Aorta (tissue), 5 donors: ENCODE results near the gene LMBR1. TPM values are rescaled to one million over a fixed set of nuclear protein-coding genes. Genes with fewer than 3 reads are reported as not detected.

Experiments
- ATAC-seq: fragments of 200-7000 bp; cut with Tn5 transposase; one replicate; pipeline ENCODE4 v1.9.1; 2022; ENCODE audit warnings: moderate library complexity; ENCODE audit not compliant: low FRiP score
- DNase-seq, 2 donors: peaks; one replicate each; pipeline ENCODE4 v3.0.0-alpha.2; 2020
- H3K27ac ChIP-seq, 2 donors: one replicate each; pipeline ENCODE4 v1.5.1; 2013; ENCODE audit warnings: low read length in 2 of 2, mild to moderate bottlenecking in 2 of 2, moderate library complexity in 2 of 2, control low read depth in 1 of 2, inconsistent platforms in 1 of 2, low read depth in 1 of 2
- H3K27me3 ChIP-seq, 2 donors: one replicate each; pipeline ENCODE4 v1.6.1; 2013; ENCODE audit warnings: control low read depth in 1 of 2, low read length in 1 of 2, mild to moderate bottlenecking in 1 of 2, moderate library complexity in 1 of 2; ENCODE audit not compliant: insufficient read depth in 2 of 2, control insufficient read depth in 1 of 2
- H3K36me3 ChIP-seq, 2 donors: one replicate each; pipeline ENCODE4 v1.6.1; 2013; ENCODE audit warnings: control low read depth in 1 of 2, low read length in 1 of 2, mild to moderate bottlenecking in 1 of 2; ENCODE audit not compliant: insufficient read depth in 2 of 2, control insufficient read depth in 1 of 2
- H3K4me1 ChIP-seq, 2 donors: one replicate each; pipeline ENCODE4 v1.6.1; 2013; ENCODE audit warnings: low read length in 2 of 2, control low read depth in 1 of 2, mild to moderate bottlenecking in 1 of 2, moderate library complexity in 1 of 2; ENCODE audit not compliant: insufficient read depth in 2 of 2, control insufficient read depth in 1 of 2
- H3K4me3 ChIP-seq, 2 donors: one replicate each; pipeline ENCODE4 v1.5.1; 2013; ENCODE audit warnings: low read length in 2 of 2, control low read depth in 1 of 2, mild to moderate bottlenecking in 1 of 2
- H3K9me3 ChIP-seq: one replicate; pipeline ENCODE4 v1.6.1; 2013; ENCODE audit warnings: mild to moderate bottlenecking, low read length; ENCODE audit not compliant: control insufficient read depth
- WGBS, 2 donors: extraction: QIAGEN DNeasy Blood & Tissue Kit; methylation state at CpG; one replicate each; pipeline ENCODE4 v1.1.7; 2013; 5-methylcytosine and 5-hydroxymethylcytosine counted together
- intact Hi-C, 2 donors: fragments of 100-400 bp; cut with DNase I; formaldehyde crosslinking; loops; one replicate each; pipeline versions ENCODE4 v1.14.2 to v1.15.0; 2022
- polyA plus RNA-seq, 2 donors: library from polyadenylated mRNA; stranded (reverse); fragments of 200-250 nt; gene quantifications; one replicate each; pipeline ENCODE4 v1.2.3, GENCODE V29; 2013
- total RNA-seq, 2 donors: library from RNA; stranded (reverse); fragmentation: NEBNext Ultra II Directional; extraction: Animal tissue kit (Norgen Biotek cat#: 25700); gene quantifications; one replicate each; pipeline ENCODE4 v1.2.1, GENCODE V29; 2021
- donor health status: healthy with polysubstance abuse.
- donor health status: Bipolar disorder and iron deficiency.
- donor health status: DM: no; HTN: no; CAD: no.
- donor health status: DM: no; HTN: no; CAD: no.
- donor health status: DM: yes; HTN: yes; CAD: no.

Gene LMBR1
- total and polyA plus RNA-seq, 4 donors, result 9.5 to 63.8 (median 36.5) TPM

DNA sequence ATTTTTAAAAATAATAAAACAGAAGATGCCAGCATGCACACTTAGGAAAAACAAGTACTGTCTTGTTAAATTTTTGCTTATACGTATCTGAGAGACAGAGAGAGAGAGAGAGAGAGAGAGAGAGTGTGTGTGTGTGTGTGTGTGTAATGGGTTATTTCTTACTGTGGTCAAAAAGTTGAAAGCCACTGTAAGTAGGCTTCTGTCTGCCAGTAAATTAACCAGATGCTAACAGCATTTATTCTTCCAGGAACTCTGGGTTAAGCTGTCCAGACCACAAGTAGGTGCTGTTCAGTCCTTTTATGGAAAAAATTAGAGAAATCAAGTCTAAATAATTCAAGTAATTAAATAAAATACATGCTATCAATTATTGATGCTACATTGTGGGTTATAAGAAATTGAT is 212.7 kb downstream of the LMBR1 start:
- WGBS, 2 donors, result 45 to 87% methylated on average over 1 of the region's 1 CpG
- Histone ChIP-seq H3K4me1 (no peaks in the 10 kb centered on the region), H3K36me3 (peaks cover 3 to 12% of the 10 kb centered on the region in 2 donors), H3K9me3 (no peaks in the 10 kb centered on the region), H3K27ac (no peak overlapping the region), H3K4me3 (no peak overlapping the region), H3K27me3 (no peaks in the 10 kb centered on the region)
- intact Hi-C loops, result no loop called here
- no peak for ATAC-seq
- DNase-seq, result no peak

DNA sequence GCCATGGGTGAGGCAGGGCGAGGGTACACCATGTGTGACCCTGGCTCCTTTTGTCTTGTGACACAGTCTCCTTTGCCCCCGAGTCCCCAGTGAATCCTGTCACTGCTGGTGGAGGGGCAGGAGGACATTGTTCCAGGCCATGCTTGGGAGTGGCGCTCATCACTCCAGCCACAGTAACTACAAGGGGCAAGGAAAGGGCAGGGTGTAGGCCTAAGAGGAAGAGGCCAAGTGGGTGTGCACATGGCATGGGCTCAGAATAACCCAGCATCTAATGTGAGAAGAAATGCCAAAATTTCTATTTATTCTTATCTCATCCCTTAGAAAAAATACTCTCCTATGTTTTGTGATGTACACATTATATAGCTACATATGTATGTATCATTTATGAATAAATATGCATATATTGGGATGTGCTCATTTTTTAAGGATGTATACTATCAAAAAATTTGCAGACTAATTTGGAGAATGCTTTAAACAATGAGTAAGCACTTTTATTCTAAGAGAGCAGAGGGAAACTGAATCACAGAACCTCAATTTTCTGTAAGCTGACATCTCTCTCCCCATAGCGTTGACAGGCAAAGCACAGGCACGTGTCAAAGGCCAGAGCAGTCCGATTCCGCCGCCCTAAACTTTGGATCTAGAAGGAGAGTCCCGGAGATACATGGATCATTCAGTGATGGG is 215.5 kb downstream of the LMBR1 start:
- no peak overlapping the region for H3K27ac ChIP-seq
- H3K4me3 ChIP-seq, result no peak overlapping the region
- no peaks in the 10 kb centered on the region for H3K9me3 ChIP-seq
- WGBS, 2 donors, result 94 to 96% methylated on average over 9 of the region's 9 CpGs
- H3K4me1 ChIP-seq, result no peaks in the 10 kb centered on the region
- intact Hi-C loops, result no loop called here
- ATAC-seq, result no peak
- H3K36me3 ChIP-seq, result peaks cover 3 to 12% of the 10 kb centered on the region in 2 donors
- DNase-seq, result no peak
- no peaks in the 10 kb centered on the region for H3K27me3 ChIP-seq

DNA sequence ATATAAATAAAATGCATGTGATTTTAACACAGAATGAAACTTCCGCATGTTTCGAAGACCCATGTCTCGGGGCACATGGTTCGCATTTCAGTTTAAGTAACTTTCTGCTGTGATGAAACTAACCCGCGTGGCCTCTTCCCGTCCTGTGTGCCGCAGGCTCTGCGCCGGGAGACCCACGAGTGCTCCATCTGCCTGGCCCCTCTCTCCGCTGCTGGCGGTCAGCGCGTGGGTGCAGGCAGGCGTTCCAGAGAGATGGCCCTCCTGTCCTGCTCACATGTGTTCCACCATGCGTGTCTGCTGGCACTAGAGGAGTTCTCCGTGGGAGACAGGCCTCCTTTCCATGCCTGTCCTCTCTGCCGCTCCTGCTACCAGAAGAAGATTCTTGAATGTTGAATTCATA is 216.7 kb downstream of the LMBR1 start:
- Histone ChIP-seq H3K36me3 (peaks cover 3 to 8% of the 10 kb centered on the region in 2 donors), H3K4me1 (no peaks in the 10 kb centered on the region), H3K9me3 (no peaks in the 10 kb centered on the region), H3K27me3 (no peaks in the 10 kb centered on the region), H3K27ac (no peak overlapping the region), H3K4me3 (no peak overlapping the region)
- no peak for DNase-seq
- no peak for ATAC-seq
- 84 to 97% methylated on average over 19 of the region's 19 CpGs for WGBS, 2 donors
- intact Hi-C loops, result no loop called here

DNA sequence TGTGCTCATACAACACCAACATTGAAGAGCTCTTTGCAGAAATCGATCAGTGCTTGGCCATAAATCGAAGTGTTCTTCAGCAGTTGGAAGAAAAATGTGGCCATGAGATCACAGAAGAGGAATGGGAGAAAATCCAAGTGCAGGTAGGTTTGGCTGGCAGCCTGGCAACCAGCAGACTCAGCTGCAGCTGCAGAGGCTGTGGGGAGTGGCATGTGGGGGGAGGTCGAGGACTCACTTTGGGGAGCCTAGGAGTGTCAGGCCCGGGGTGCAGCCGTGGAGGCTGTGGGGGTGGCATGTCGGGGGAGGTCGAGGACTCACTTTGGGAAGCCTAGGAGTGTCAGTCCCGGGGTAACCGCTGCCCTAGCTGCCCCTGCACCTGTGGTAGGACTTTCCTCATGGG is 217.3 kb downstream of the LMBR1 start:
- no peak for DNase-seq
- Histone ChIP-seq H3K9me3 (no peaks in the 10 kb centered on the region), H3K4me1 (no peaks in the 10 kb centered on the region), H3K4me3 (no peak overlapping the region), H3K36me3 (peaks cover 3 to 8% of the 10 kb centered on the region in 2 donors), H3K27ac (no peak overlapping the region), H3K27me3 (no peaks in the 10 kb centered on the region)
- intact Hi-C loops, result no loop called here
- ATAC-seq, result no peak
- 83 to 84% methylated on average over 8 to 9 of the region's 9 CpGs for WGBS, 2 donors

DNA sequence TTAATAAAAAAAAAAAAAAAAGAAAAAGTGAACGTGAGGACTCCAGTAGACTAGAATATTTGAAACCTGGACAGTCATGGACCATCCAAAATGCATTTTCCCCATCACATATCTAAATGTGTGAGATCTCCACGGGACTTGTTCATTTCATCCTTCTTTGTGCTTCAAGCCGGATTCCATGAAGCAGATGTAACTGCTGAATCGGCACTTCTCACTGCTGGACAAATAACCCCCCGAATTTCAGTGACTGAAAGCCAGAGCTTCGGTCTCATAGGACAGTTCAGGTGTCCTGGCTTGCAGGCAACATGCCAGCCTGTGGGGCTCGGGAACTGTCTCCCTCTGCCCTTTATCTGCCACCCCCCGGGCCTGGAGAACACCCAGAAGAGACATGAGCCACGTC is 219.1 kb downstream of the LMBR1 start:
- no peak for ATAC-seq
- H3K36me3 ChIP-seq, result peaks cover 3 to 8% of the 10 kb centered on the region in 2 donors
- no peak overlapping the region for H3K27ac ChIP-seq
- no peak overlapping the region for H3K4me3 ChIP-seq
- 85 to 87% methylated on average over 9 of the region's 9 CpGs for WGBS, 2 donors
- intact Hi-C loops, result no loop called here
- no peaks in the 10 kb centered on the region for H3K27me3 ChIP-seq
- no peaks in the 10 kb centered on the region for H3K4me1 ChIP-seq
- H3K9me3 ChIP-seq, result no peaks in the 10 kb centered on the region
- no peak for DNase-seq

DNA sequence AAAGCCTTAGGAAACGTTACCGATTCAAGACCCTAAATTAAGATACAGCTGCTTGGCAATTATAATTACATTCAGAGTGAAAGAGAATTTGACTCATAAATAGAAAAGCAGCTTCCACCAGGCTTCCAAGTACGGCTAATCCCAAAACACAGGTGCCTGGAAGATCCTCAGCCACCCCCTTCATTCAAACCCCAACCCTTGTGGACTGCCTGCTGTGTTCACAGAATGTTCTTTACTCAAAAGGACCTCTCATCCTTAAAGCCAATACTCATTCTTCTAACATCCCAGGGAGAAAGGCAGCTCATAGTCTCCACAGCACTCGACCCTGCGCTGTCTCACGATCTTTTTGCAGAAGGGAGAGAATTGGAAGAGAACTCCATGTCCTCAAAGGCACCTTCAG is 219.5 kb downstream of the LMBR1 start:
- Histone ChIP-seq H3K4me1 (no peaks in the 10 kb centered on the region), H3K27ac (no peak overlapping the region), H3K4me3 (no peak overlapping the region), H3K27me3 (no peaks in the 10 kb centered on the region), H3K9me3 (no peaks in the 10 kb centered on the region), H3K36me3 (peaks cover 3 to 6% of the 10 kb centered on the region in 2 donors)
- intact Hi-C loops, result no loop called here
- DNase-seq (no peak), ATAC-seq (no peak)
- WGBS, 2 donors, result 92 to 93% methylated on average over 6 of the region's 6 CpGs

DNA sequence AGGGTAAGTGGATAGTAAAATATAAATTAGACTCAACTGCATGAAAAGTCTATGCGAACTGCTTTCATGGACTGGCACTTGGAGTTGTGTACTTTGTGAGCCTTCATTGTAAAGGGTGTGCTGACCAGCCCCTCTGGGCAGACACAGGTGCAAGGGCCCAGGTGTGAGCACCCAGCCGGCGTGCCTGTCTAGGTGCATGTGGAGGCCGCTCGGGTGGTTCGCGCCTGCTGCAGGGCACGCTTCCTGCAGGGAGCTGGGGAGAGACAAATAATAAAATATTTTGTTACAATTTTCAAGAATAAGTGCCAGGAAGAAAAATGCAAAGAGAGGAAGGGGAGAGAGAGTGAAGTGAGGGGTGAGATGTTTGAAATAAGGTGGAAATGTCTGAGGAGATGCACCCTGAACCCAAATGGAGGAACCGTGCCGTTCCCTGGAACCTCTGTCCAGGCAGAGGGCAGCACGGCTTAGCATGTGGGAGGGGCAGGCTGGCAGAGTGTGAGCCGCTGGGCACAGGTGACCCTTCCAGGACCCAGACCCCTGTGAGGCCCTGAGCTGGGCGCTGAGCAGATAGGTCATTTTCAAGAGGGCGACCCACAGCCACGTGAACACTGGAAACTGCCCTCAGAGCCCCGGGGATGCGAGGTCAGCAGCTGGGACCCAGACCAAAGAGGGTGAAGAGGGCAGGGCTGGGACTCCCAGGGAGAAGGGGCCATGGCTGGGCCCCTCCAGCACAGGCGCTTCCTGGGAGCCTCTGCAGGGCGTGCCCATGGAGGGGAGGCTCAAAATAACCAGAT is 223.8 kb downstream of the LMBR1 start:
- no peaks in the 10 kb centered on the region for H3K4me1 ChIP-seq
- DNase-seq (no peak), ATAC-seq (no peak)
- H3K27ac ChIP-seq, result no peak overlapping the region
- WGBS, 2 donors, result 95 to 96% methylated on average over 19 of the region's 19 CpGs
- H3K36me3 ChIP-seq, result peaks cover 0 to 2% of the 10 kb centered on the region in 2 donors
- no peaks in the 10 kb centered on the region for H3K9me3 ChIP-seq
- intact Hi-C loops, result no loop called here
- H3K4me3 ChIP-seq, result no peak overlapping the region
- no peaks in the 10 kb centered on the region for H3K27me3 ChIP-seq

GRCh38 chr7:156668130-156668741 is 224.7 kb downstream of the LMBR1 start:
- intact Hi-C loops, result no loop called here
- no peaks in the 10 kb centered on the region for H3K9me3 ChIP-seq
- 90% methylated on average over 13 of the region's 13 CpGs for WGBS, 2 donors
- peak; percentile 26 for ATAC-seq
- peaks cover 0 to 2% of the 10 kb centered on the region in 2 donors for H3K36me3 ChIP-seq
- H3K4me3 ChIP-seq, result no peak overlapping the region
- no peak overlapping the region for H3K27ac ChIP-seq
- H3K4me1 ChIP-seq, result no peaks in the 10 kb centered on the region
- no peaks in the 10 kb centered on the region for H3K27me3 ChIP-seq
- DNase-seq, result no peak

- DNase-seq, result no peak
- intact Hi-C loops, result no loop called here
- no peaks in the 10 kb centered on the region for H3K4me1 ChIP-seq
- H3K4me3 ChIP-seq, result no peak overlapping the region
- no peak for ATAC-seq
- no peaks in the 10 kb centered on the region for H3K27me3 ChIP-seq
- no peaks in the 10 kb centered on the region for H3K9me3 ChIP-seq
- H3K27ac ChIP-seq, result no peak overlapping the region
- H3K36me3 ChIP-seq, result peaks cover 0 to 2% of the 10 kb centered on the region in 2 donors
- WGBS, 2 donors, result 85 to 91% methylated on average over 1 of the region's 1 CpG
These were observed 225.9 kb downstream of the LMBR1 start for GRCh38 chr7:156667110-156667426.
